HG02852 (cell line): ENCODE measurements around the gene ARHGAP15.
"Not testable (repeated sequence)": the region's sequence is repeated elsewhere in the genome, so short reads cannot be mapped to it uniquely, and the experiment has no call there.

Source experiments
- ATAC-seq: cut with Tn5 transposase; IDR thresholded peaks from one replicate; pipeline ENCODE4 v1.9.1; 2021; ENCODE audit warnings: mild to moderate bottlenecking, moderate library complexity; ENCODE audit not compliant: unreplicated experiment

The ARHGAP15 gene

GRCh38 chr2:143521396-143521795, 392.2 kb downstream of the ARHGAP15 start:
- ATAC-seq = no peak

- no peak for ATAC-seq
Observed at GRCh38 chr2:143522699-143523098, 393.5 kb downstream of the ARHGAP15 start.

- ATAC-seq = no peak
Observed at GRCh38 chr2:143524119-143524553, 394.9 kb downstream of the ARHGAP15 start.

GRCh38 chr2:143524559-143525401, 395.6 kb downstream of the ARHGAP15 start:
- no peak for ATAC-seq

- ATAC-seq = no peak
Observed at GRCh38 chr2:143525402-143525860, 396.2 kb downstream of the ARHGAP15 start.

- ATAC-seq = no peak
Observed at GRCh38 chr2:143526498-143526897, 397.3 kb downstream of the ARHGAP15 start.

- no peak for ATAC-seq
Observed at GRCh38 chr2:143528021-143528420, 398.8 kb downstream of the ARHGAP15 start.

- ATAC-seq = no peak
Observed at GRCh38 chr2:143529118-143529720, 400.0 kb downstream of the ARHGAP15 start.

- no peak for ATAC-seq
Observed at GRCh38 chr2:143530758-143531157, 401.5 kb downstream of the ARHGAP15 start.

GRCh38 chr2:143532061-143532460, 402.8 kb downstream of the ARHGAP15 start:
- no peak for ATAC-seq

GRCh38 chr2:143533846-143534245, 404.6 kb downstream of the ARHGAP15 start:
- ATAC-seq = no peak

GRCh38 chr2:143535802-143536201, 406.6 kb downstream of the ARHGAP15 start:
- no peak for ATAC-seq

- ATAC-seq = not testable (repeated sequence)
Observed at GRCh38 chr2:143541899-143542298, 412.7 kb downstream of the ARHGAP15 start.

- ATAC-seq = no peak
Observed at GRCh38 chr2:143545059-143545948, 416.1 kb downstream of the ARHGAP15 start.

- no peak for ATAC-seq
Observed at GRCh38 chr2:143545949-143546255, 416.7 kb downstream of the ARHGAP15 start.

- no peak for ATAC-seq
Observed at GRCh38 chr2:143548032-143548431, 418.8 kb downstream of the ARHGAP15 start.

GRCh38 chr2:143550500-143550899, 421.3 kb downstream of the ARHGAP15 start:
- ATAC-seq = no peak

- ATAC-seq = no peak
Observed at GRCh38 chr2:143551971-143552650, 422.9 kb downstream of the ARHGAP15 start.

GRCh38 chr2:143553261-143553660, 424.0 kb downstream of the ARHGAP15 start:
- ATAC-seq = peak; percentile 91

GRCh38 chr2:143558665-143559064, 429.4 kb downstream of the ARHGAP15 start:
- ATAC-seq = no peak

GRCh38 chr2:143559147-143559546, 429.9 kb downstream of the ARHGAP15 start:
- no peak for ATAC-seq
